Stomach (tissue), 9 donors: ENCODE data around the gene MAGI2. TPM values are rescaled to one million over a fixed set of nuclear protein-coding genes. Genes with fewer than 3 reads are reported as not detected.

Experiments
- DNase-seq, 2 donors: peaks; one replicate each; pipeline versions ENCODE4 v3.0.0 to v3.0.0-alpha.2; 2013 to 2019
- H3K27ac ChIP-seq, 5 donors: fragments of 200-600 bp in 4 of 5; sonication (generic) in 4 of 5; one replicate each; pipeline ENCODE4 v1.5.1; 2013 to 2019; ENCODE audit warnings: mild to moderate bottlenecking in 1 of 5, moderate library complexity in 1 of 5
- H3K27me3 ChIP-seq, 3 donors: fragments of 200-600 bp; sonication (generic); one replicate each; pipeline ENCODE4 v1.5.1; 2017 to 2019; ENCODE audit warnings: mixed run types in 1 of 3
- H3K36me3 ChIP-seq, 4 donors: fragments of 200-600 bp; sonication (generic); 1 replicate in 3 of 4; 2 replicates in 1 of 4; pipeline ENCODE4 v1.5.1; 2016 to 2019
- H3K4me1 ChIP-seq, 4 donors: fragments of 200-600 bp; sonication (generic); one replicate each; pipeline ENCODE4 v1.5.1; 2016 to 2019
- H3K4me3 ChIP-seq, 4 donors: fragments of 200-600 bp; sonication (generic) in 3 of 4; one replicate each; pipeline ENCODE4 v1.5.1; 2016 to 2019; ENCODE audit warnings: mild to moderate bottlenecking in 1 of 4
- H3K9me3 ChIP-seq, 4 donors: fragments of 200-600 bp; sonication (generic); one replicate each; pipeline ENCODE4 v1.5.1; 2016 to 2019
- CTCF ChIP-seq, 7 experiments: fragments of 450-650 bp in 4 of 7; fragments of 200-600 bp in 3 of 7; sonication (generic) in 3 of 7; IDR thresholded peaks; one replicate each; pipeline ENCODE4 v1.5.1; 2016 to 2019; ENCODE audit warnings: antibody characterized with exemption in 7 of 7, control low read depth in 2 of 7, mild to moderate bottlenecking in 1 of 7
- EP300 ChIP-seq: sonication (generic); formaldehyde crosslinking; IDR thresholded peaks from one replicate; pipeline ENCODE4 v1.6.1; 2017; ENCODE audit warnings: antibody characterized with exemption
- POLR2A ChIP-seq, 4 donors: fragments of 450-650 bp; IDR thresholded peaks; one replicate each; pipeline ENCODE4 v1.6.1; 2016; ENCODE audit warnings: antibody characterized with exemption in 4 of 4, control low read depth in 2 of 4, mild to moderate bottlenecking in 1 of 4, moderate library complexity in 1 of 4
- POLR2AphosphoS5 ChIP-seq, 3 donors: sonication (generic); formaldehyde crosslinking; IDR thresholded peaks; one replicate each; pipeline ENCODE4 v1.6.1; 2016; ENCODE audit warnings: antibody characterized with exemption in 3 of 3
- WGBS, 5 donors: extraction: QIAGEN DNeasy Blood & Tissue Kit in 3 of 5; methylation state at CpG; one replicate each; pipeline versions ENCODE4 v1.1.5 to v1.1.7; 2013 to 2018; 5-methylcytosine and 5-hydroxymethylcytosine counted together
- intact Hi-C: fragments of 100-400 bp; cut with DNase I; formaldehyde crosslinking; loops from one replicate; pipeline ENCODE4 v1.15.1; 2023; ENCODE audit warnings: low total_unique reads
- polyA plus RNA-seq, 3 donors: library from polyadenylated mRNA; stranded (reverse); fragments of 200-250 nt; gene quantifications; one replicate each; pipeline ENCODE4 v1.2.3, GENCODE V29; 2013
- total RNA-seq, 5 donors: library from RNA; depleted of rRNA; stranded (reverse); fragments of >200 nt; gene quantifications; one replicate each; pipeline versions ENCODE4 v1.1.0 to v1.2.3, GENCODE V29; 2014 to 2016
- donor health status: healthy with polysubstance abuse.
- donor health status: Bipolar disorder and iron deficiency.
- donor health status: healthy.

MAGI2 gene
- total and polyA plus RNA-seq, 8 donors = 0.92 to 53.9 (median 5.8) TPM

GRCh38 chr7:78463039-78463438 is 990.4 kb downstream of the MAGI2 start:
- no peaks in the 10 kb centered on the region for H3K27me3 ChIP-seq
- TF ChIP-seq CTCF (IDR thresholded peaks at IDR 0.05) (no peak), POLR2AphosphoS5 (IDR thresholded peaks at IDR 0.05) (no peak), POLR2A (IDR thresholded peaks at IDR 0.05) (no peak), EP300 (no peak)
- no peaks in the 10 kb centered on the region for H3K4me1 ChIP-seq
- no peak for DNase-seq
- WGBS, 5 donors = 88 to 95% (median 93%) methylated on average over 3 of the region's 3 CpGs
- no peak overlapping the region for H3K4me3 ChIP-seq
- no peak overlapping the region for H3K27ac ChIP-seq
- no peaks in the 10 kb centered on the region for H3K9me3 ChIP-seq
- H3K36me3 ChIP-seq = no peaks in the 10 kb centered on the region
- intact Hi-C loops = no loop called here

- no peak for DNase-seq
- Histone ChIP-seq H3K9me3 (no peaks in the 10 kb centered on the region), H3K27ac (no peak overlapping the region), H3K36me3 (no peaks in the 10 kb centered on the region), H3K4me3 (no peak overlapping the region), H3K27me3 (no peaks in the 10 kb centered on the region), H3K4me1 (no peaks in the 10 kb centered on the region)
- intact Hi-C loops = no loop called here
- WGBS, 5 donors = 62 to 69% (median 65%) methylated on average over 6 of the region's 6 CpGs
- no peak for TF ChIP-seq POLR2AphosphoS5 (IDR thresholded peaks at IDR 0.05)
- no peak for TF ChIP-seq POLR2A (IDR thresholded peaks at IDR 0.05)
- no peak for TF ChIP-seq CTCF (IDR thresholded peaks at IDR 0.05)
- TF ChIP-seq EP300 = no peak
Observed at GRCh38 chr7:78450706-78451105, 1002.8 kb downstream of the MAGI2 start.

- H3K4me1 ChIP-seq = no peaks in the 10 kb centered on the region
- WGBS, 5 donors = 62 to 73% (median 71%) methylated on average over 5 of the region's 5 CpGs
- no peaks in the 10 kb centered on the region for H3K36me3 ChIP-seq
- no peaks in the 10 kb centered on the region for H3K27me3 ChIP-seq
- TF ChIP-seq CTCF (IDR thresholded peaks at IDR 0.05) = no peak
- no peak for TF ChIP-seq POLR2AphosphoS5 (IDR thresholded peaks at IDR 0.05)
- TF ChIP-seq POLR2A (IDR thresholded peaks at IDR 0.05) = no peak
- TF ChIP-seq EP300 = no peak
- H3K27ac ChIP-seq = no peak overlapping the region
- intact Hi-C loops = no loop called here
- H3K4me3 ChIP-seq = no peak overlapping the region
- no peaks in the 10 kb centered on the region for H3K9me3 ChIP-seq
- DNase-seq = peak in 1 of 2 donors; percentile 9
Observed at GRCh38 chr7:78448911-78449310, 1004.6 kb downstream of the MAGI2 start.

- Histone ChIP-seq H3K4me3 (no peak overlapping the region), H3K9me3 (no peaks in the 10 kb centered on the region), H3K27me3 (no peaks in the 10 kb centered on the region), H3K36me3 (no peaks in the 10 kb centered on the region), H3K27ac (no peak overlapping the region), H3K4me1 (no peaks in the 10 kb centered on the region)
- TF ChIP-seq EP300 = no peak
- no peak for TF ChIP-seq CTCF (IDR thresholded peaks at IDR 0.05)
- no peak for TF ChIP-seq POLR2AphosphoS5 (IDR thresholded peaks at IDR 0.05)
- TF ChIP-seq POLR2A (IDR thresholded peaks at IDR 0.05) = no peak
- 38 to 77% (median 69%) methylated on average over 2 of the region's 2 CpGs for WGBS, 5 donors
- intact Hi-C loops = no loop called here
- DNase-seq = no peak
Observed at GRCh38 chr7:78444267-78444666, 1009.2 kb downstream of the MAGI2 start.
